ENCODE results near the gene METAP1D.

GRCh38 chr2:172128484-172128883 lies 128.7 kb downstream of the METAP1D start:
- TF ChIP-seq POLR2A (IDR thresholded peaks at IDR 0.05; ENCODE audit: low read length) (no peak), GATA1 (IDR thresholded peaks at IDR 0.05; ENCODE audit: low read depth, low read length) (no peak)
